Smooth muscle cell (in vitro differentiated cells): ENCODE measurements around the gene SETDB1. TPM values are rescaled to one million over a fixed set of nuclear protein-coding genes. Genes with fewer than 3 reads are reported as not detected.

Experiments
- DNase-seq: peaks from one replicate; lab custom pipeline; 2025; ENCODE audit not compliant: unreplicated experiment; lab: John Stamatoyannopoulos, UW
- H2AFZ ChIP-seq: fragments of 200-600 bp; sonication (generic); 2 replicates; pipeline ENCODE4 v1.6.0; 2016; ENCODE audit warnings: antibody characterized with exemption, low read depth, mild to moderate bottlenecking
- H3F3A ChIP-seq: fragments of 200-600 bp; sonication (generic); 2 replicates; pipeline ENCODE4 v1.6.0; 2017; ENCODE audit warnings: antibody characterized with exemption, low read depth
- H3K27ac ChIP-seq: fragments of 200-600 bp; sonication (generic); 2 replicates; pipeline ENCODE4 v1.5.1; 2016; ENCODE audit warnings: low read depth, mild to moderate bottlenecking
- H3K27me3 ChIP-seq: fragments of 200-600 bp; sonication (generic); 2 replicates; pipeline ENCODE4 v1.6.1; 2016; ENCODE audit warnings: low read depth, mild to moderate bottlenecking
- H3K36me3 ChIP-seq: fragments of 200-600 bp; sonication (generic); 2 replicates; pipeline ENCODE4 v1.5.1; 2016; ENCODE audit warnings: low read depth
- H3K4me1 ChIP-seq: fragments of 200-600 bp; sonication (generic); 2 replicates; pipeline ENCODE4 v1.5.1; 2016; ENCODE audit warnings: low read depth
- H3K4me2 ChIP-seq: fragments of 200-600 bp; sonication (generic); 2 replicates; pipeline ENCODE4 v1.6.0; 2016; ENCODE audit warnings: mild to moderate bottlenecking
- H3K4me3 ChIP-seq: fragments of 200-600 bp; sonication (generic); 2 replicates; pipeline ENCODE4 v1.5.1; 2016; ENCODE audit warnings: mild to moderate bottlenecking
- H3K79me2 ChIP-seq: fragments of 200-600 bp; sonication (generic); 2 replicates; pipeline ENCODE4 v1.6.0; 2016; ENCODE audit warnings: low read depth, mild to moderate bottlenecking
- H3K9ac ChIP-seq: fragments of 200-600 bp; sonication (generic); 2 replicates; pipeline ENCODE4 v1.6.0; 2016; ENCODE audit warnings: low read depth
- H3K9me3 ChIP-seq: fragments of 200-600 bp; sonication (generic); replicated peaks from 2 replicates; pipeline ENCODE4 v1.5.1; 2016; ENCODE audit warnings: low read depth
- H4K20me1 ChIP-seq: fragments of 200-600 bp; sonication (generic); 2 replicates; pipeline ENCODE4 v1.6.0; 2016; ENCODE audit warnings: low read depth
- WGBS: methylation state at CpG from one replicate; pipeline ENCODE4 v1.1.7; 2016; ENCODE audit warnings: low lambda C conversion rate; 5-methylcytosine and 5-hydroxymethylcytosine counted together
- polyA plus RNA-seq: library from polyadenylated mRNA; unstranded; fragments of >200 nt; fragmentation: Nextera tagmentation; extraction: Ambion mirVana; gene quantifications from 2 replicates; pipeline ENCODE4 v1.2.1, GENCODE V29; 2016
- total RNA-seq: library from RNA; depleted of rRNA; stranded (reverse); fragments of >200 nt; gene quantifications from 2 replicates; pipeline ENCODE4 v1.2.3, GENCODE V29; 2014
- TF ChIP-seq, protein P1 (sequence below): fragments of 200-600 bp; sonication (generic); IDR thresholded peaks from 2 replicates; pipeline ENCODE4 v1.5.1; 2017; ENCODE audit warnings: borderline replicate concordance, mild to moderate bottlenecking, antibody characterized with exemption; ENCODE audit not compliant: insufficient read depth, poor library complexity, severe bottlenecking

Gene SETDB1
- total and polyA plus RNA-seq, 2 experiments from 2014 or later, result 11.3 to 19.1 TPM

DNA sequence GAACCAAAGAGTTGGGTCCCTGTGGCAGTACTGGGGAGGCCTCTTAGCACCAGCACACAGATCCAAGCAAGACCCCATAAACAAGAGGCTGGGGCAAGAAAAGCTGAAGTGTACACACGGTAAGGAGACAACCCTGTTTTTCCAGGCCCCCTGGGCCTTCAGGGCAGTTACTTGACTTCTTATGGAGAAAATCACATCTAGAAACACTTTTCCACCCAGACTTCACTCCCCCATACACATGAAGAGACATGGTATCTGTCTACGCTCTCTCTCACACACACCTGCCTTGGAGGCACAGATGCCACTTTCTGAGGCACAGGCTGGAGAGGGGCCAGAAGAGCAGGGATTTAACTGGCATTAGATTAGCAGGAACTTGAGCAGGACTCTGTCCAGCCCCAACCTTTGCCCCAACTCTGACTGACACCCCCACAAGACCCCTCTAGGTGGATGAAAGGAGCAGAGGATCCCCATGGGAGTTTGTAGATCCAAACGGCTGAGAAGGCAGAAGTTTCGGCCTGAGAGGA lies 46.3 kb downstream of the SETDB1 start:
- peaks cover 26% of the 10 kb centered on the region for H3F3A ChIP-seq
- no peak overlapping the region for H2AFZ ChIP-seq
- H3K36me3 ChIP-seq, result no peaks in the 10 kb centered on the region
- peak overlapping the region; percentile 84 for H3K4me3 ChIP-seq
- H3K4me2 ChIP-seq, result peak overlapping the region; percentile 100
- no peaks in the 10 kb centered on the region for H3K9me3 ChIP-seq
- H4K20me1 ChIP-seq, result peaks cover 58% of the 10 kb centered on the region
- H3K4me1 ChIP-seq, result peaks cover 44% of the 10 kb centered on the region
- no peak overlapping the region for H3K9ac ChIP-seq
- H3K27ac ChIP-seq, result peak overlapping the region; percentile 14
- 70% methylated on average over 4 of the region's 4 CpGs for WGBS
- H3K27me3 ChIP-seq, result no peaks in the 10 kb centered on the region
- peaks cover 57% of the 10 kb centered on the region for H3K79me2 ChIP-seq
- DNase-seq, result no peak
- TF ChIP-seq, protein P1, sequence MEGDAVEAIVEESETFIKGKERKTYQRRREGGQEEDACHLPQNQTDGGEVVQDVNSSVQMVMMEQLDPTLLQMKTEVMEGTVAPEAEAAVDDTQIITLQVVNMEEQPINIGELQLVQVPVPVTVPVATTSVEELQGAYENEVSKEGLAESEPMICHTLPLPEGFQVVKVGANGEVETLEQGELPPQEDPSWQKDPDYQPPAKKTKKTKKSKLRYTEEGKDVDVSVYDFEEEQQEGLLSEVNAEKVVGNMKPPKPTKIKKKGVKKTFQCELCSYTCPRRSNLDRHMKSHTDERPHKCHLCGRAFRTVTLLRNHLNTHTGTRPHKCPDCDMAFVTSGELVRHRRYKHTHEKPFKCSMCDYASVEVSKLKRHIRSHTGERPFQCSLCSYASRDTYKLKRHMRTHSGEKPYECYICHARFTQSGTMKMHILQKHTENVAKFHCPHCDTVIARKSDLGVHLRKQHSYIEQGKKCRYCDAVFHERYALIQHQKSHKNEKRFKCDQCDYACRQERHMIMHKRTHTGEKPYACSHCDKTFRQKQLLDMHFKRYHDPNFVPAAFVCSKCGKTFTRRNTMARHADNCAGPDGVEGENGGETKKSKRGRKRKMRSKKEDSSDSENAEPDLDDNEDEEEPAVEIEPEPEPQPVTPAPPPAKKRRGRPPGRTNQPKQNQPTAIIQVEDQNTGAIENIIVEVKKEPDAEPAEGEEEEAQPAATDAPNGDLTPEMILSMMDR, result no peak

DNA sequence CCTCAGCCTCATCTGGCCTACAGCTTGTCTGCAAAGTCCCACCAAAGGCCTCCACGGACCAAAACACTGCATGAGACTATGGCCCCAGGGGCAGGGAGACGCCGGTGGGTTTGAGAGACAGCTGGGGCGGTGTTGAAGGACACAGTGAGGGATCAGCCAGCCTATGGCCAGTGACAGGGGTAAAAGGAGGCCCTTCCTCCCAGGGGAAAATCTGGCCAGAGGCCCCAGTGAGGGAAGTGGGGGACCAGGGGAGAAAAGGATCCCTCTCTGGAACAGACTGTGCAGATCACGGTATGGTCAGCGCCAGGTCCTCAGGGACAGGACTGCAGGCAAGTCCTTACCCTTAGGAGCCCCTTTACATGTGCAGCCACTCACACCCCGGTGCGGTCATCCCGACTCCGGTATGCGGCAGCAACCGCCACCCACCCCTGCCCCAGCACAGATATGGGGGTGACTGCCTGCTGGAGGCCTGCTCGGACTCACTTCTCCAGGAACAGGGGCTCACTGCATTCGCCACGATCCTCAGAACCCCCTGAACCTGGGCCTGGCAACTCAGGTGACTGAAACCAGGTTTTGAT lies 47.2 kb downstream of the SETDB1 start:
- no peaks in the 10 kb centered on the region for H3K9me3 ChIP-seq
- no peak overlapping the region for H2AFZ ChIP-seq
- H4K20me1 ChIP-seq, result peaks cover 53% of the 10 kb centered on the region

DNA sequence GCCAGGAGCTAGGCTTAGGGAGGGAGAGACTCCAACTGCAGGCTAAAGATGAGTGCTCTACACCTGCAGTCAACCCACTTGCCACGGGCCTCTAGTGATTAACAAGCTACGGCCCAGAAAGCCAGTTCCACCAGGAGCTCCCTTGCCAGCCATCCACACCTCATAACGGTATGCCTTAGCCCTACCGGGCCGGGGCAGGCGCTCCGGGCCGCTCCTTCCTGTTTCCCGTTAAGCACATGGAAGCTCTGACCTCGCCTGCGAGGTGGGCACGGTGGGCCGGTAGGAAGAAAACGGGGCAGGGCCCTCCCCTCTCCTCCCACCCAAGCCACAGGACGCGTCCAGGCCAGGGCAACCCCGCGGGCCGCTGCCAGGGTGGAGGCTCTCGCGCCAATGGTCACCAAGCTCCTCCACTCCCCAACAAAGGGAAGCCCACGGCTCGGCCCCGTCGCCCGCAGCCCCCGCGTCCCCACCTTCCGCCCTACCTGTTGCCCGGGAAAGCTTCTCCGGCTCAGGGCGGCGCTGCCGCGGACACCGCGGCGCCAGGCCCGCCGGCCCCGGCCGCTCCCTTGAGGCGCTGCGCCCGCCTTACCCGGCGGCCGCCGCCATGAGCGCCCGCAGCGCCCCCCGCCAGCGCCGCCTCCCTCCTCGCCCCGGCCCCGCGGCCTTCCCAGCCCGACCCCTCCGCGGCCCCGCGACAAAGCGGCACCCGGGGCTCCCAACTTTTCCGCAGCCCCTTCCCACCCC lies 47.8 kb downstream of the SETDB1 start:
- peak overlapping the region; percentile 72 for H3K27ac ChIP-seq
- H4K20me1 ChIP-seq, result peaks cover 47% of the 10 kb centered on the region
- no peaks in the 10 kb centered on the region for H3K9me3 ChIP-seq
- 2% methylated on average over 17 of the region's 67 CpGs for WGBS
- peaks cover 46% of the 10 kb centered on the region for H3K4me1 ChIP-seq
- H3K27me3 ChIP-seq, result no peaks in the 10 kb centered on the region
- peak; percentile 30 for DNase-seq
- H3K9ac ChIP-seq, result peak overlapping the region; percentile 84
- peak overlapping the region; percentile 84 for H3K4me3 ChIP-seq
- H3K36me3 ChIP-seq, result no peaks in the 10 kb centered on the region
- H3K4me2 ChIP-seq, result peak overlapping the region; percentile 100
- TF ChIP-seq, protein P1, result no peak
- peaks cover 51% of the 10 kb centered on the region for H3K79me2 ChIP-seq
- H3F3A ChIP-seq, result peaks cover 32% of the 10 kb centered on the region
- H2AFZ ChIP-seq, result no peak overlapping the region

More for the DNA sequence above, 47.2 kb downstream of the SETDB1 start:
- Histone ChIP-seq H3K4me3 (peak overlapping the region; percentile 84), H3K9ac (peak overlapping the region; percentile 84), H3K4me1 (peaks cover 45% of the 10 kb centered on the region), H3F3A (peaks cover 32% of the 10 kb centered on the region), H3K36me3 (no peaks in the 10 kb centered on the region), H3K79me2 (peaks cover 57% of the 10 kb centered on the region), H3K27me3 (no peaks in the 10 kb centered on the region), H3K27ac (peak overlapping the region; percentile 14), H3K4me2 (peak overlapping the region; percentile 100)
- TF ChIP-seq, protein P1, result no peak
- DNase-seq, result peak; percentile 18
- 19% methylated on average over 15 of the region's 15 CpGs for WGBS
